Osteoblast (primary cell): ENCODE measurements around the gene BAX. TPM values are rescaled to one million over a fixed set of nuclear protein-coding genes. Genes with fewer than 3 reads are reported as not detected.
A peak's percentile ranks its signal among the peaks of the same experiment; 100 is the strongest.

ENCODE experiments used
- DNase-seq: peaks from one replicate; pipeline ENCODE4 v3.0.0; 2011; ENCODE audit warnings: low spot score, mixed read lengths; ENCODE audit not compliant: insufficient read length; ENCODE audit errors: missing footprints
- H2AFZ ChIP-seq: 2 replicates; pipeline ENCODE4 v1.6.0; 2011; ENCODE audit warnings: mild to moderate bottlenecking, low read length
- H3K27ac ChIP-seq: 2 replicates; pipeline ENCODE4 v1.5.1; 2011; ENCODE audit warnings: mild to moderate bottlenecking, low read depth, low read length, moderate library complexity
- H3K27me3 ChIP-seq: 2 replicates; pipeline ENCODE4 v1.6.0; 2012; ENCODE audit warnings: mild to moderate bottlenecking, control low read depth, inconsistent platforms, low read length, moderate library complexity; ENCODE audit not compliant: insufficient read depth
- H3K36me3 ChIP-seq: 2 replicates; pipeline ENCODE4 v1.5.1; 2011; ENCODE audit warnings: mild to moderate bottlenecking, low read length, control low read depth, moderate library complexity; ENCODE audit not compliant: insufficient read depth
- H3K4me1 ChIP-seq: 2 replicates; pipeline ENCODE4 v1.5.1; 2011; ENCODE audit warnings: mild to moderate bottlenecking, low read length, control low read depth, moderate library complexity; ENCODE audit not compliant: insufficient read depth
- H3K4me2 ChIP-seq: 2 replicates; pipeline ENCODE4 v1.6.0; 2011; ENCODE audit warnings: mild to moderate bottlenecking, low read length; ENCODE audit not compliant: insufficient read depth
- H3K4me3 ChIP-seq: fragments of 200-600 bp; sonication (generic); 3 replicates; pipeline ENCODE4 v1.5.1; 2012; ENCODE audit warnings: mild to moderate bottlenecking, low read length, inconsistent platforms; ENCODE audit not compliant: insufficient read depth
- H3K79me2 ChIP-seq: 2 replicates; pipeline ENCODE4 v1.6.0; 2012; ENCODE audit warnings: mild to moderate bottlenecking, low read length, control low read depth, inconsistent platforms; ENCODE audit not compliant: insufficient read depth
- H3K9me3 ChIP-seq: 2 replicates; pipeline ENCODE4 v1.5.1; 2011; ENCODE audit warnings: low read depth, low read length, control low read depth
- H4K20me1 ChIP-seq: 2 replicates; pipeline ENCODE4 v1.6.0; 2012; ENCODE audit warnings: mild to moderate bottlenecking, low read length, control low read depth; ENCODE audit not compliant: insufficient read depth
- total RNA-seq: library from RNA; depleted of rRNA; stranded (reverse); fragments of >200 nt; gene quantifications from 2 replicates; pipeline ENCODE4 v1.2.3, GENCODE V29; 2012
- TF ChIP-seq, protein P1 (sequence below): IDR thresholded peaks from 2 replicates; pipeline ENCODE4 v1.5.1; 2011; ENCODE audit warnings: mild to moderate bottlenecking, low read depth, low read length, moderate library complexity; ENCODE audit errors: extremely low read depth

BAX gene
- total RNA-seq, 1 donor = 78.9 TPM

DNA sequence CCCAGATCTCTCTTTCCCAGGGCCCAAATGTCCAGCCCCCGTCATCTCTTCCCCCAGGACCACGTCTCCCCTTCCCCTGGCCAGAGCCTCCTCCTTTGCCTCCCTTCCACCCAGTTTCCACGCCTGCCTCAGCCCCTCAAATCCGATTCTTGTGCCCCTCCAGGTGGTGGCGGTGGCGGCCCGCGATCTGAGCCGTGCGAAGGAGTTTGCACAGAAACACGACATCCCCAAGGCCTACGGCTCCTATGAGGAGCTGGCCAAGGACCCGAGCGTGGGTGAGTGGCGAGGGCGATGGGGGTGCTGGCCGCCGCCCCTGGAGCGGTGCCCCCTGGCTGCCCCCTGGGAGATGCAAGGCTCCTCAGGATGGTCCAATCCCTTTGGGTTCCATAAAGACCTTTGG, 19.8 kb upstream of the BAX start:
- peak; percentile 37 for DNase-seq
- Histone ChIP-seq H3K27ac (no peak overlapping the region), H3K4me2 (no peak overlapping the region), H3K4me1 (no peaks in the 10 kb centered on the region), H3K9me3 (no peaks in the 10 kb centered on the region), H2AFZ (no peak overlapping the region), H3K4me3 (no peak overlapping the region), H3K36me3 (no peaks in the 10 kb centered on the region), H4K20me1 (no peaks in the 10 kb centered on the region), H3K79me2 (no peaks in the 10 kb centered on the region), H3K27me3 (peaks cover 4% of the 10 kb centered on the region)
- TF ChIP-seq, protein P1, sequence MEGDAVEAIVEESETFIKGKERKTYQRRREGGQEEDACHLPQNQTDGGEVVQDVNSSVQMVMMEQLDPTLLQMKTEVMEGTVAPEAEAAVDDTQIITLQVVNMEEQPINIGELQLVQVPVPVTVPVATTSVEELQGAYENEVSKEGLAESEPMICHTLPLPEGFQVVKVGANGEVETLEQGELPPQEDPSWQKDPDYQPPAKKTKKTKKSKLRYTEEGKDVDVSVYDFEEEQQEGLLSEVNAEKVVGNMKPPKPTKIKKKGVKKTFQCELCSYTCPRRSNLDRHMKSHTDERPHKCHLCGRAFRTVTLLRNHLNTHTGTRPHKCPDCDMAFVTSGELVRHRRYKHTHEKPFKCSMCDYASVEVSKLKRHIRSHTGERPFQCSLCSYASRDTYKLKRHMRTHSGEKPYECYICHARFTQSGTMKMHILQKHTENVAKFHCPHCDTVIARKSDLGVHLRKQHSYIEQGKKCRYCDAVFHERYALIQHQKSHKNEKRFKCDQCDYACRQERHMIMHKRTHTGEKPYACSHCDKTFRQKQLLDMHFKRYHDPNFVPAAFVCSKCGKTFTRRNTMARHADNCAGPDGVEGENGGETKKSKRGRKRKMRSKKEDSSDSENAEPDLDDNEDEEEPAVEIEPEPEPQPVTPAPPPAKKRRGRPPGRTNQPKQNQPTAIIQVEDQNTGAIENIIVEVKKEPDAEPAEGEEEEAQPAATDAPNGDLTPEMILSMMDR = no peak

DNA sequence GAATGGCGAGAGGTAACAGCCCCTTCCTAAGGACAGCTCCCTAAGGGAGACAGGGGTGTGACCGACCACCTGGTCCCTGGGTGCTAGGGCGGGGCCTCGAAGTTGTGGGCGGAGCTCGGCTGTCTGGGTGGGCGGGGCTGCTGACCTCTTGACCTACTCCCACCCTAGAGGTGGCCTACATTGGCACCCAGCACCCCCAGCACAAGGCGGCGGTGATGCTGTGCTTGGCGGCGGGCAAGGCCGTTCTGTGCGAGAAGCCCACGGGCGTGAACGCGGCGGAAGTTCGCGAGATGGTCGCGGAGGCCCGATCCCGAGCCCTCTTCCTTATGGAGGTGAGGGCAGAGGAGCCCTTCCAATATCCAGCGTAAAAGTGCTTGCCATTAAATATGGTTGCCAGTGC, 18.8 kb upstream of the BAX start:
- Histone ChIP-seq H3K27ac (no peak overlapping the region), H2AFZ (no peak overlapping the region), H3K79me2 (no peaks in the 10 kb centered on the region), H3K36me3 (no peaks in the 10 kb centered on the region), H3K4me1 (no peaks in the 10 kb centered on the region), H3K4me3 (no peak overlapping the region), H3K9me3 (peaks cover under 1% of the 10 kb centered on the region), H3K4me2 (no peak overlapping the region), H3K27me3 (peaks cover 4% of the 10 kb centered on the region), H4K20me1 (no peaks in the 10 kb centered on the region)
- DNase-seq = peak; percentile 23
- TF ChIP-seq, protein P1 = no peak

DNA sequence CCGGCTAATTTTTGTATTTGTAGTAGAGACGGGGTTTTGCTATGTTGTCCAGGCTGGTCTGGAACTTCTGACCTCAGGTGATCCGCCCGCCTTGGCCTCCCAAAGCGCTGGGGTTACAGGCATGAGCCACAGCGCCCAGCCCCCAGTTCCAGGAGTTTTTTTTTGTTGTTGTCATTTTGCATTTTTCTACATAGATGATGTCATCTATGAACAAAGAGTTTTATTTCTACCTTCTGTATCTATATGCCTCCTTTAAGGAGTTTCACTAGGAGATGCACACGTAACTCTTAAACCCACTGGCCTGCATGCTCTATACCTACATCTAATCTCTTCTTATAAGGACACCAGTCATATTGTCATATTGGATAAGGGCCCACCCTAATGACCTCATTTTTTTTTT, 16.4 kb upstream of the BAX start:
- TF ChIP-seq, protein P1 = no peak
- no peaks in the 10 kb centered on the region for H3K4me1 ChIP-seq
- H4K20me1 ChIP-seq = no peaks in the 10 kb centered on the region
- peaks cover 4% of the 10 kb centered on the region for H3K9me3 ChIP-seq
- no peak overlapping the region for H3K4me2 ChIP-seq
- H3K27me3 ChIP-seq = no peaks in the 10 kb centered on the region
- H3K79me2 ChIP-seq = no peaks in the 10 kb centered on the region
- peak; percentile 29 for DNase-seq
- H2AFZ ChIP-seq = no peak overlapping the region
- H3K27ac ChIP-seq = no peak overlapping the region
- H3K4me3 ChIP-seq = no peak overlapping the region
- no peaks in the 10 kb centered on the region for H3K36me3 ChIP-seq

DNA sequence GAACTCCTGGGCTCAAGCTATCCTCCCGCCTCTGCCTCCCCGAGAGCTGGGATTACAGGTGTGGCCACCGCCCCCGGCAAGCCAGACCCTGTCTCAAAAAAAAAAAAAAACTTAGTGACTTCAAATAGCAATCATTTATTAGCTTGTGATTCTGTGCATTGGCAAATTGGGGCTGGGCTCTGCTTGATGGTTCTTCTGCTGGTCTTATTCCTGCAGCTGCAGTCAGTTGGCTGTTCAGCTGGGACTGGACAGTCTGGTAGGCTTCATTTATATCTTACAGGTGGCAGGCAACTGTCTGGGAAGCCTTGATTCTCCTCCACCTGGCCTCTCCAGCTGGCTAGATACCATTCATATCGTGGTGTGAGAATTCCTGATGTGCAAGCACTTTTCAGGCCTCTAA, 13.8 kb upstream of the BAX start:
- Histone ChIP-seq H3K4me1 (no peaks in the 10 kb centered on the region), H3K27me3 (no peaks in the 10 kb centered on the region), H3K4me3 (no peak overlapping the region), H4K20me1 (no peaks in the 10 kb centered on the region), H2AFZ (no peak overlapping the region), H3K27ac (no peak overlapping the region), H3K79me2 (no peaks in the 10 kb centered on the region), H3K9me3 (peaks cover 4% of the 10 kb centered on the region), H3K4me2 (no peak overlapping the region), H3K36me3 (no peaks in the 10 kb centered on the region)
- TF ChIP-seq, protein P1 = no peak
- DNase-seq = peak; percentile 47
